AG09319 (cell line): ENCODE results near the gene STRIP1.

Experiments used
- DNase-seq: peaks from one replicate; pipeline ENCODE4 v3.0.0-alpha.2; 2010; ENCODE audit warnings: low read depth; ENCODE audit errors: extremely low read depth
- CTCF ChIP-seq: IDR thresholded peaks from 2 replicates; pipeline ENCODE4 v1.5.1; 2011; ENCODE audit warnings: low read depth, mild to moderate bottlenecking, inconsistent platforms, low read length, moderate library complexity

STRIP1 gene

GRCh38 chr1:110034451-110035235 lies at the start of gene STRIP1:
Gene STRIP1 (plus strand): TSS chr1:110034624. CDS start chr1:110034638, 14 bp downstream.
- no peak for TF ChIP-seq CTCF
- DNase-seq: peak; percentile 93

GRCh38 chr1:109985247-109986053 lies 49.0 kb upstream of the STRIP1 start:
- DNase-seq: no peak
- no peak for TF ChIP-seq CTCF

DNA sequence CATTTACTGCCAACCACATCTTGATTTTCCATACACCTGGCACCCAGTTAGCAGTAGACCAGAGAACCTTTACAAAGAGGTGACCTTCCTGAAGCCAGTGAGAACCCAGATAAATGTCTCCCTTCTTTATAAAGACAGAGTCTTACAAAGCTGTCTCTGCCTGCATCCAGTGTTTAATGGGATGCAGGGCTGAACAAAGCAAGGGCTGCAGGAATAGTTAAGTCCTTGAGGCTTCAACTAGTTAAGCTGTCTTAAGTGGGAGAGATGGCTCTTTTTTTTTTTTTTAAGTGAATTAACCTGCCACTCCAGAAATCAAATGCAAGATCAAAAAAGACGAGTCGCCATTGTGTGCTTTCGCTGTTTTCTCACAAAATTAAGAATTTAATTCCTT lies 48.4 kb upstream of the STRIP1 start:
- no peak for TF ChIP-seq CTCF

DNA sequence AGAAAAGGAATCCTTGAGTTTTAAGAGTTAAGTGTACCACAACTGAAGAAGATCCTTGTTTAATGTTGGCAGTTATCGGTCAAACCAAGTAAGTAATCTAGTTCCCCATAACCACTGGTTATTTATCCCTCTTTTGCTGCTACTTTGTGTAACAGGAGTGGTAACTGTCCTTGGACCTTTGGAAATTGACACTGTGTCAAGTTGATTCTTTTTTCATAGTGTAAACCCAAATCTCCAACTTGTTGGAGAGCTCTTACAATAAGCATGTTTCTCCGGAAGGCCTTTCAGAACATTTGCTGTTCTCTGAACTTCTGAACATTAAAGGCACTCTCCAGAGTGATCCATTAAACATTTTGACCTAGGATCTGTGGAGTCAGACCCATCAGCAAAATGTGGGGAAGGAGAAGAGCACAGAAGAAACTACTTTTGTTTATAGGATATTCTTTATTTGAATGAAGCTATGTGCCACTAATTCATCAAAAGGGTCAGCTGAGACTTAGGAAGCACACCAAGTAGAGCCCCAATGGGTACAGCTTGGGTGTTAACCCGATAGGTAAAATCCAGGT lies 46.0 kb upstream of the STRIP1 start:
- no peak for TF ChIP-seq CTCF
- DNase-seq: no peak

More for the DNA sequence above, 48.4 kb upstream of the STRIP1 start:
- no peak for DNase-seq

GRCh38 chr1:109989506-109990301 lies 44.7 kb upstream of the STRIP1 start:
- no peak for DNase-seq
- no peak for TF ChIP-seq CTCF

DNA sequence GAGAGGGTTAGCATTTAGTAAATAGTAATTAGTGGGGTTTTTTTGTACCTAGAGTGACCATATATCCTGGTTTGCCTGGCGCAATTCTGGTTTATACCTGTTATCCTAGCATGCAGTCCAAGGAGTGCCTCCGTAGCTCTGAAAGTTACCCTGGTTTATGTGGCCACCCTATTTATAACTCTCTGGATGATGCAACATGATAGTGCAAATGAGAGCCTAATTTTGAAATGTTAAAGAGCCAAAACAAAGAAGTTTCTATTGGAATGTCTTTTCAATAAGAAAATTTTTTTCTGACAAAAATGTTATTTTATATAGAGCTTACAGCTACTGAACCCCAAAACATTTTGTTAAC lies 44.1 kb upstream of the STRIP1 start:
- TF ChIP-seq CTCF: no peak
- no peak for DNase-seq
